ENCODE measurements around the gene SLC7A1. TPM values are rescaled to one million over a fixed set of nuclear protein-coding genes. Genes with fewer than 3 reads are reported as not detected.
A peak's percentile ranks its signal among the peaks of the same experiment; 100 is the strongest.

The SLC7A1 gene
- total RNA-seq, 1 donor from 2014 or later, result 14.9 TPM

DNA sequence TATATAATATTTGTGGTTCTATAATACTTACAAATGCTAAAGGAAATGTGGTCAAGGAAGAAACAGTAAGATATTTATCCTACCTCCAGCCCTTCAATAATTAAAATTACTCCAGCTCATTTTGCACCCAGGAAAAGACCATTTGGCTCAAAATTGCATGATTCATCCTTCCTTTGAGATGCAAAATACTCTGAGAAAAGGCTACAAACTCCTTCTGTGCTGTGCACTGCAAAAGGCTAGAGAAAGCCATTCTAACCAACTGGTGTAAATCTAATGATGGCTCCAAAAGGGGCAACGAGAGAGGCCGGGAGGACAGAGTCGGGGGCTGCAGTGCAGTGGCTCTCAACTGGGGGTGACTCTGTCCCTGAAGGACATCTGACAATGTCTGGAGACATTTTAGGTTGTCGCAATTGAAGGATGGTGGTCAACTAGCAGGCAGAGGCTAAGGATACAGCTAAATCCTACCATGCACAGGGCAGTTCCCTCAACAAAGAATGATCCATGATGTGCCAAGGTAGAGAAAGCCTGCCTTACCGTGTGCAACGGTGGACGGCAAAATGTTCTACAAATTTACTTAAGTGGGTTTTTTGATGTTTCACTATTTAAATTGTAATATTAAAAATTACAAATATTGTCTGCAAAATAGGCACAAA lies 32.6 kb downstream of the SLC7A1 start:
- no peak for DNase-seq (ENCODE audit: low read depth in 2 of 2)

DNA sequence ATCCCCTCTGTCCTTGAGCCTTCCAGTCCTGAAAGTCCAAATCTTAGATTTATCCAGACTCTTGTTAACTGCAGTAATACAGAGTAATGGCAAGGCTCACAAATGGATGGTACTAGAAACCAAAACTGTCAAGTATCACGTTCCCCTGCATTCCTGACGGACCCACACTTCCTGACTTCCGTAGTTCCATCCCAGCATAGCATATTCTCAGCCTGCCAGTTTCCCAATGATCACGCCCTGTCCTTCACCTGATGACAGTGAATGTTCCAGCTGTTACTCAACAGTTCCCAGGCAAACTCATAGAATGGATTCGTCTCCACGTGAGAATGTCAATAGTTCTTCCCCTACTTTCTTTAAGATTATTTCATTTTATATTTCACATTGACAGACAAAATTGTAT lies 33.6 kb downstream of the SLC7A1 start:
- peak; percentile 39 to 85 for DNase-seq (ENCODE audit: low read depth in 2 of 2)

DNA sequence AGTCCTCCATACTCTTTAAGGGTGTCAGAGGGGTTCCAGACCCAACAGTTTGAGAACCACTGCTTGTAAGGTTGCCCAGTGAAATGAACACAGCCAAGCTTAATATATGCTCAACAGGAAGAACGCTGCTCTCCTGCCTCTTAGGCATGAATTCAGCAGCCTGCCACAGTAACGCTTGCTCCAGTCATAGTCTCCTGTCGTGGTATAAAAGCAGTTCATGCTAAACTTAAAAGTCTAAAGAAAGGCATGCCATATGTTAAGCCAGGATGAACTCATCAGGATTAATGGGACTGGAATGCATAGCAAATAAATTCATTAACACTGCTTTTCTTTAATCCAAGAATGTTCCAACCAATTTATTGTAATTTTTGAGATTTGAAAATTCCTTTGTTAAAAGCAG lies 38.7 kb downstream of the SLC7A1 start:
- no peak for DNase-seq (ENCODE audit: low read depth in 2 of 2)

DNA sequence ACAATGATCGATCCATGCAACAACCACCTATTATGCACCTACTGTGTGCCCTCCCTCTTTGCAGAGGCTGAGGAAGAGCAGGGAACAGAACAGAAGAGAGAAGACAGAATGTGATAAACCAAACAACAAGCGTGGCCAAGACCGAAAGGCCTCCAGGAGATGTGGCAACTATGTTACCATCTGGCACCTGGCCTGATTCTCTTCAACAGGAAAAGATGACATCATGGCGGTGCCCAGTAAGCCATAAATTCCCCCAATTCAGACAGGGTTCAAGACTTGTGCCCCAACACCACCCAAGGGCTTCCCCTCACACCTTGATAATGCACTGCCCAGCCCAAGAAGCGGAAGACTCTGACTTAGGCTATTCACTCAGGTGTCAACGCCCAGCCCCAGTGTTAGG lies 44.3 kb downstream of the SLC7A1 start:
- peak in 1 of 2 donors; percentile 29 for DNase-seq (ENCODE audit: low read depth in 2 of 2)

DNA sequence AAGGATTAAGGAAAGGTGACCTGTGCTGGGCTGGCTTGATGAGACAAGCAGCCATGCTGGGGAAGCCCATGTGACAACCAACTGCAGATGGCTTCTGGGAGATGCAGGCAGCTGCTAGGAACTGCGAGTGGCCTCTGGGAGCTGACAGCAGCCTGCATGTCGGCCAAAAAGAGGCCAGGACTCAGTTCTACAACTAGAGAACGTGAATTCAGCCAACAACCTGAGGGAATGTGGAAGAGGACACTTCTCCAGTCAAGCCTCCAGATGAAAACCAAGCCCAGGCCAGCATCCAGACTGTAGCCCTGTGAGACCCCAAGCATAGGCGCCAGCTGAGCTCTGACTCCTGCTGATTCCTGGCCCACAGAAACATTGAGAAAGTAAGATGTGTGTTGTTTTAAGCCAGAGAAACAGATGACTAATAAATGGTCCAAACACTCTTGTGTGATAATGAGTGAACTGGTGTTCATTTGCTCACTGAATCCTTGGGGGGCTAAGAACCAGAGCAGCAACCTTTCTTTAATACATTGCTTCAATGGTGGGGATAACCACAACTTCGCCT lies 45.0 kb downstream of the SLC7A1 start:
- no peak for DNase-seq (ENCODE audit: low read depth in 2 of 2)

DNA sequence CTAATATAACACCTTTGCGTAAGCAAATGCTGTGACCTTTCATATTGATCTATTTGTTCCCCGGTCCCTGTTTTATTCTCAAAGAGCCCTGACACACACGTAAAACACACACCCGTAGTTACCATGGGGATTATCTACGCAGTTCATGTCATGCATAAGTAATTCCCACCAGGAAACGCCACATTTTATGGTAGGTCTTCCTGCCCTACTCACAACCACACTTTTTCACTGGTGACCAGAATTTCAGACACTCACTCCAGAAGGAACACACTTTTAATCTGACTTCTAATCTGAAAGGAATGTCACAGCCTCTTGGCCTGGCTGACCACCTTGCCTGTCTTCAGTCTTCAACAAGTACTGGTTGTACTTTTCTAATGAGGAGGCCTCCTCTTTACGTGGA lies 46.8 kb downstream of the SLC7A1 start:
- DNase-seq (ENCODE audit: low read depth in 2 of 2), result peak; percentile 90 to 92

DNA sequence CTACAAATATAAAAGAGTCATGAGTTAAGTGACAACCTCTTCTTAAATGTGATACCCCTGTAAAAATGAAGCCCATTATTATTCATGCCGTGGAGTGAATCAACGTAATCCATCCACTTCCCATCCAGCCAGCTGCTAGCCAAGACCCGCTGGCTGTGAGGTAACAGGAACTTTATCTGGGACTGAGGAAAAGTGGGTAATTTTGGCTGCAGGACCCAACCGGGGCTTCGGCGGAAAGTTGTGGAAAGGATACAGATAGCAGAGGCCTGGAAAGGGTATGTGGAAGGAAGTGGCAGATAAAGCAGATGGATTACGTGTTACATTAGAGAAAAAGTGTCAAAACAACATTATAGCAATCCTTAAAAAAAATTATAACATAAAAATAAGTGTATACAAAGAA lies 48.3 kb downstream of the SLC7A1 start:
- DNase-seq (ENCODE audit: low read depth in 2 of 2), result peak; percentile 73 to 92

DNA sequence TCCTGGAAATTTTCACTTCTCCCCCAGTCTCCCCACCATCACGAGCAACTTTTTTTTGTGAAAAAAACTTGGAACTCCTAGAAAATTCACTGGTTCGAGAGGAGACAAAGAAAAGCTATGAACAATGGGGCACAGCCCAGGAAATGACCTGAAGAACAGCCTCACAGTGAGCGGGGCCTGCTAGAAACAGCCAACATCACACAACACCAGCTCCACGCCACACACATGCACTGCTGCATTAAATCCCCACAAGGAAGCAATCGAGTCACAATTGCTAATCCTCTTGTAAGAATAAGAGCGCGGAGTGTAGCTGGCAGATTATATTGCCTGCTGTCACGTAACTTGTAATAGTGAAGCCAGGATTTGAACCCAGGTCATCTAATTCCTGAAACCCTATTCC lies 48.8 kb downstream of the SLC7A1 start:
- peak in 1 of 2 donors; percentile 67 for DNase-seq (ENCODE audit: low read depth in 2 of 2)

DNA sequence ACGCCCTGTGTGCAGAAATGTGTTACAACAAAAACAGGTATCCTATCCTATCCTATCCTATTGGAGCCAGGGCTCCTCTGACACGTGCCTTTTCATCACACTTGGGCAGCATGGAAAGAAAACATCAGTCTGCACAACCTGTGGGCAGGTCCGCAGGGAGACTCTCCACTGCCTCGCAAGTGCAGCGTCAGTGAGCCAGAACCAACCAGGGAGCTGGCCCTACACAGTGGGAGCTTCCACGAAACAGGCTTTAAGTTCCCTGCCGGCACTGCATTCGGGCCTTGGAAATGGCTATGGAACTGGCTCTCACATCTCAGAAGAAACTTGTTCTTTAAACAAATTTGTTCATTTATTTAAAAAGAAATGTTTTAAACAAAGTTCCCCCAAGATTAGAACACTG lies 49.5 kb downstream of the SLC7A1 start:
- no peak for DNase-seq (ENCODE audit: low read depth in 2 of 2)

DNA sequence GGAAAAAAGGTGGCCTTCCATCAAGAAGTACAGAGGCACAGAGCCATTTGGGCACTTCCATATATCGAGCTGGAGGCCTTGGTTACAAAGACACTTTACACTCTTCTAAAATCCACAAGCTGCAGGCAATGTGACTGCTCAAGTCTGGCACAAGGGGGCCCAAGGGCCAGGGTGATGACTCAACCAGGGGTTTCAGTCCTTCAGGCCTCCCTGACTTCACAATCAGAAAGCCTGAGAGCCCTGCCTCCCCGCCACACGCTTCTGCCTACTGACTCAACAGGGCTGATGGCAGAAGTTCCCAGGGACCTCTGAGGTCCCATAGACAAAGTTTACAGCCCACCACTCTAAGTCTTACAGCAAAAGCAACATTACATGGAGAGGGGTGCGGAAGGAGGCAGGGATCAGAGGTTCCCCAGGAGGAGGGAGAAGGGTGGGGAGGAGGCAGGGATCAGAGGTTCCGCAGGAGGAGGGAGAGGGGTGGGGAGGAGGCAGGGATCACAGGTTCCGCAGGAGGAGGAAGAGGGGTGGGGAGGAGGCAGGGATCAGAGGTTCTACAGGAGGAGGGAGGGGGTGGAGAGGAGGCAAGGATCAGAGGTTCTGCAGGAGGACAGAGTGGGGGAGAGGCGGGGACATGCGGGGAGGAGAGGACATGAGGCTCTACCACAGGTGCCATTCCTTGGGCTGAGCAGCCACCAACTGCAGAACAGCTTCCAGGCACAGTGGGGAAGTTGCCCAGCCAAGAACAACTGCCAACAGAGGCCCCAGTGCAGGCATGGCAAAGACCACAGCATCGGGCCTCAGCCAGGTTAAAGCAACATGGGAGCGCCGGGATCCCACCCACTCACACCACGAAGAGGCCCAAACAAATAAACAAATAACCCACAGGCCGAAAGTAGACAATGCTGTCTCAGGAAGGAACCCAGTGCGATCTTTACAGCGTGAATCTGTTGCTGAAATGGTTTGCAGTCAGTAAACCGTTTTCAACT lies 52.0 kb downstream of the SLC7A1 start:
- no peak for DNase-seq (ENCODE audit: low read depth in 2 of 2)

DNA sequence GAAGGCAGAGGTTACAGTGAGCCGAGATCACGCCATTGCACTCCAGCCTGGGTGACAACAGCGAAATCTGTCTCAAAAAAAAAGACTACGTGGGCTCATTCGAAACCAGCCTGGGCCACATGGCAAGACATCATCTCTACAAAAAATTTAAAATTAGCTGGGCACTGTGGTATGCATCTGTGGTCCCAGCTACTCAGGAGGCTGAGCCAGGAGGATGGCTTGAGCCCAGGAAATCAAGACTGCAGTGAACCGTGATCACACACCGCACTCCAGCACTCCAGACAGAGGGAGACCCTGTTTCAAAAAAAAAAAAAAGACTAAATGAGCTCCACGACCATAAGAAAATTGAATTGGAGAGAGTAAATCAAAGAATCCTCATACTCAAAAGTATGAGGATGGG lies 53.1 kb downstream of the SLC7A1 start:
- no peak for DNase-seq (ENCODE audit: low read depth in 2 of 2)

DNA sequence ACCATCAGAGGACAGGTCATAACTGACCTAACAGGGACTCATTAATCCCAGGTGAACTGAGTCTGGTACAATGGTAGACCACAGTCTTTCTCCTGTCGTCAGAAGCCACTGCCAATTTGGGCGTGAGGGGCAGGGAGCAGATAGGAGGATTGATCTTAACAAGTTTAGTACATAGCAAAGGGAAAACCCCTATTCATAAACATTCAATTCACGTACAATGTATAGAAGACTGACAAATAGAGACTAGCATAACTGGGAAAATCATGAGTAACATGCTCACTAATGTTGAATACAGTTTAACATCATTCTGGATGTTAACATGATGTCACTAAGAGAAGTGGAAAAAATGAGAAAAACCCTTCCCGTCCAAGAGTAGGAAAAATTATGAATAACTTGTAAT lies 54.1 kb downstream of the SLC7A1 start:
- DNase-seq (ENCODE audit: low read depth in 2 of 2), result no peak

DNA sequence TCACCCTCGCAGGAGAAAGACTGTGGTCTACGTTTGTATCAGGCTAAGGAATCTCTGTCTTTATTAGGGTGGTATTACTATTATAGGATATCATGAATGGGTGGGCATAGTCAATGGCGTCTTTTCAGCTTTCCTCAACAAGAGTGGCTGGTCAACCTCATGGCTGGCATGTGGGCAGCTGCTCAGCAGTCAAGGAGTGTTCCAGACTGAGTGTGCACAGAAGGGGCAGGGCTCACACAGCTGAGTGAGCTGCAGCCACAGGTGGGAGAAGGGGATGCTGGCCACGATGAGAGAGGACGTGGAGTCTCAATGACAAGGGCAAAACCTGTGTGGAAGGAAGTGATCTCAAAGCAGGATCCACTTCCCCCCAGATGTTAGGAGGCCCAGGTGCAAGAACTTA lies 54.7 kb downstream of the SLC7A1 start:
- DNase-seq (ENCODE audit: low read depth in 2 of 2), result no peak

DNA sequence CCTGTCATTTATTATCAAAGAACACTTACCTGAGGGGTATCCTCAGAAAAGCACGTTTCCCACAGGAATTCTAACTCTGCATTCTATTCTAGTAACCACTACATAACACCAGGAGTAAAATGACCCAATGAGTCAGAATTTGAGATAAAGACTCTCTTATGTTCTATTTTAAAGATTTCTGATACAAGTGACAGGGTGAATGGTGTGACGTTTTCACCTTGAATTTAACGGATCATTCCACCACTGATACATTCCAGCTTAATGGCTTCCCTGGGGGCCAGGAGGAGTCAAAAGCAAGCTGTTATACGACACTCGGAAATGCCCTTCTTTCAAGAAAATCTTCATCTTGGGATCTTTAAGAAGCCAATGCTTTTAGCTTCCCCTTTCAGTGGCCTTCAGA lies 55.2 kb downstream of the SLC7A1 start:
- DNase-seq (ENCODE audit: low read depth in 2 of 2), result no peak

DNA sequence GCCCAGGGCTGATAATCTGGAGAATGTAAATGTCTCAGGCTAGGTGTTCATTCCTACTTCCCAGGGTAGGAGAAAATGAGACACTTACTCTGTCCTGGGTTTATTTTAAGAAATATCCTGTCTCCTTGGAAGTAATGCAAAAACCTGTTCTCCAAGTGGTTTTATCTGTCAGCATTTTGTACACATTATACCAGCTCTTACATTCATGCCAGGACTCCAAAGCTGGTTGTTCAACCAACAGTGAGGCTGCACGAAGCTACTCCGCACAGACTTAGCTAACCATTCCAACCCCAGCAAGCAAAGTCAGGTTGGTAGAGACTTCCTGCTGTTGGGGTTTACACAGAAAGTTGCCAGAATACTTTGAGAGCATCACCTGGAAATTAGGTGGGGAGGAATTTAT lies 55.6 kb downstream of the SLC7A1 start:
- DNase-seq (ENCODE audit: low read depth in 2 of 2), result no peak

DNA sequence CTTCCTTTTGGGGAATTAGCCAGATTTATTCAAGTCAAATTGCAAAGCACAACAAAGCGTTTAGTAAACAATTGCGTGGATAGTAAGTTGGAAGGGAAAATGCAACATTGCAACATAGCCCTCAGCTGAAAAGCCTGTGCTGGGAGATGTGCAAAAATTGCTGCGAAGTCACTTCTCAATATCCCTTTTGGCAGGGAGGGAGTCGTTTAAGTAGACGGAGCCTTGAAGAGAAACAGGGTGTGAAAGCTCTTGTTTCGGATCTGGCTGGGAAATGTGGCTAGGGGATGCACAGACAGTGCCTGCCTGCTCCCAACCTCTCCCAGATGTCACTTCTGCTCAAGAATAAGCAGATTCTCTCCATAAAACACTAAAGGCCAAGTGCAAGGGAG lies 56.8 kb downstream of the SLC7A1 start:
- DNase-seq (ENCODE audit: low read depth in 2 of 2), result no peak

DNA sequence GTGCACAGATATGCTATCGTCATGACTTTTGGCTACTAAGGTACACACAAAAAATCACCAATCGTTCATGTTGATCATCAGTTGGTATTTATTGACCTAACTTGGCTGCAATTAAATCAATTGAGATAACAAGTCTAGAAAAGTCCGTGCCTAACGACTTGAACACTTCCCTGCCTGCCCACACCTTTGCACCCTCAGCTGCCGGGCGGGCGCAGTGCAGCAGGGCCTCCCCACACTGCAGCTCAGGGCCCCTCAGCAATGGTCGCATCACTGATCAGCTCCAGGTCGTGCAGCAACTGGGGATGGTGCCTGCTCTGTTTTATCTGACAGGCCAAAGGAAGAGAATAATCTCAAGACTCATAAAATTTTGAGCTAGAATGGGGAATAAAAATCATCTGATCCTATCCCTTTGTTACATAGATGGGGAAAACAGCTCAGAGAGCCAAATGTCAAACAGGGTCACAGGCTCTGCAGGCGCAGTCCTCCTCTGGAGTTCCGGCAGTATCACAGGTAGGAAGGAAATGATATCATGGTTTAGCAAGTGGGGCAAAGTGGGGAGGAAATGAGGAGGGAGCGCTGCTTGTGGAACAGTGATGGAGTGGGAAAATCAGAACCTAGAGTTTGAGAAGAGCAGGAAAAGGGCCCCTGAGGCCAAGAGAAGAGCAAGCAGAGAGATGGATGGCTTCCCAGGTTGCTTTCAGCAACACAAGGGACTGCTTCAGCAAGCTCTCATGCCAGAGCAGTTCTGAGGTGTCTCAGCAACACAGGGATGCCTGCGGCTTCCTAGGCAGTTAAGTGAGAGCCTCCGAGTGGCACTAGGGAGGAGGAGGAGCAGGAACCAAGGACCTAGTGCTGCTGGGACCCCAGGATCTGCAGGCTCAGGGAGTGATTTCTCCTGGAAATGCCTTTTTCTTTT lies 57.5 kb downstream of the SLC7A1 start:
- peak; percentile 54 to 77 for DNase-seq (ENCODE audit: low read depth in 2 of 2)

DNA sequence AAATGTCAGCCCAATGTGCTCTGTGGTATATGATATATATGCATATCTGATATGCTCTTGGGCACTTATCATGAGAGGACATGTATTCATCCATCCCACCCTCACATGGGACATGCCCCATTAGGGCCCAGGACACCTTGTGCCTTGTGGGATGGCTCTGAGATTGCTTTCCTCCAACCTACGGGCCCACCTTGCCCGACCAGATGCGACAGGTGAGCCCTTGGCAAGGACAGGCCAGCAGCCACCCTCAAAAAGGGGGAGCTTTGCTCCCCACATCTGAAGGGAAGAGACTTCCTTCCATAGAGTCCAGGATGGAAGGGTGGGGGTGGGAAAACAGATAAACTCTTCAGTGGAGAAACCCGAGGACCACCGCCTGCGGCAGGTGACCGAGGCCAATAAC lies 58.6 kb downstream of the SLC7A1 start:
- DNase-seq (ENCODE audit: low read depth in 2 of 2), result no peak

DNA sequence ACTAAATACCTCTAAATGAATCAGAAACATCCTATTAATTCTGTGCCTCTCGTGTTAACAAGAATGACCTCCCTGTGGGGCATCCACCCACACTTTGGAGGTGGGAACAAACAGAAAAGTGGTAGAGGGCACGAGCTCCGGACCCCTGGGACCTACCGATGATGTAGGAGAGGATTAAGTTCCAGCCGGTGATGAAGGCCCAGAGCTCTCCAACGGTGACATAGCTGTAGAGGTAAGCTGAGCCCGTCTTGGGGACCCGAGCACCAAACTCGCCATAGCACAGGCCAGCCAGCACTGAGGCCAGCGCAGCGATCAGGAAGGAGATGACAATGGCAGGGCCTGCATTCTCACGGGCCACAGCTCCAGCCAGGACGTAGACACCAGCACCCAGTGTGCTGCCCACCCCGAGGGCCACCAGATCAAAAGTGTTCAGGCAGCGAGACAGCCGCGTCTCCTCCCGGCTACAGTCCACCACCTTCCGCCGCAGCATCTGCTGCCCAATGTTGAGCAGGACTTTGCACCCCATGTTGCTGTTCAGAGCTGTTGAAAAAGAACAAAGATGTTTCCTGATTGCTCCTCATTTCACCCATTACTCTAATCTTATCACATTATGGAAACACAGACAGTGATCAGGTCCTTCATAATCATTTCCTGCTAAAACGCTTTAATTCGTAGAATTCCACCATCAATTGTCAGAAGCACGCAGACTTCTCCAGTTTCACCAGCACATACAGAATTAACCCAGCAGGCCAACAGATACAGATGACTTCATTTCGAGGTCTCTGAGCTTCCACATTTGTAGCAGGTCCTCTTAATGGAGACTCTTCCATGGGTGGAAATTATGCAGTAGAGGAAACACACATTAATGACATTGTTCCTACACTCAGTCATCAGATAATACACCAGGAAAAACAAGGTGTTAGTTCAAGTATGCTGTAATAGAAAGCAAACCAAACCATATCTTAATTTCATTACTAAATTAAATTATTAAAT lies 59.5 kb downstream of the SLC7A1 start:
- DNase-seq (ENCODE audit: low read depth in 2 of 2), result peak; percentile 39 to 84

DNA sequence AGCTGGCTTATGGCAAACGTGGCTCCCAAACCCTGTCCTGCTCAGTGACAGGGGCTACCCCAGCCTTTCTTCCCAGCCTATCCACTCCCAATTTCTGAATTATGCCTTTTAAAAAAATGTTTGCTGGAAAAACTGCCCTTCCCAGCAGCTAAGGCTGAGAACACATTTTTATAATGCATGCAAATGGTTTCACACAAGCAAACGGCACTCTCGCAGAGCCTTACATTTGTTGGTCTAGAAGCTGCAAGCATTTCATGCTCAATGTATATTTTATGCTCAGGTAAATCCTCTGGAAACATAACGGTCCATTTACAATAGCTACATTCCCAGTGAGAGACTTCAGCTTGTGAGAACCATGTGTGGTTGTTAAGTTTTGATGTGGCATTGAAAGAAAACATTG lies 61.4 kb downstream of the SLC7A1 start:
- DNase-seq (ENCODE audit: low read depth in 2 of 2), result no peak
